GM19023 (cell line): ENCODE measurements around the gene SS18L1.

Source experiments
- ATAC-seq: cut with Tn5 transposase; IDR thresholded peaks from one replicate; pipeline ENCODE4 v1.9.1; 2021; ENCODE audit warnings: mild to moderate bottlenecking, moderate library complexity; ENCODE audit not compliant: unreplicated experiment

Gene SS18L1

DNA sequence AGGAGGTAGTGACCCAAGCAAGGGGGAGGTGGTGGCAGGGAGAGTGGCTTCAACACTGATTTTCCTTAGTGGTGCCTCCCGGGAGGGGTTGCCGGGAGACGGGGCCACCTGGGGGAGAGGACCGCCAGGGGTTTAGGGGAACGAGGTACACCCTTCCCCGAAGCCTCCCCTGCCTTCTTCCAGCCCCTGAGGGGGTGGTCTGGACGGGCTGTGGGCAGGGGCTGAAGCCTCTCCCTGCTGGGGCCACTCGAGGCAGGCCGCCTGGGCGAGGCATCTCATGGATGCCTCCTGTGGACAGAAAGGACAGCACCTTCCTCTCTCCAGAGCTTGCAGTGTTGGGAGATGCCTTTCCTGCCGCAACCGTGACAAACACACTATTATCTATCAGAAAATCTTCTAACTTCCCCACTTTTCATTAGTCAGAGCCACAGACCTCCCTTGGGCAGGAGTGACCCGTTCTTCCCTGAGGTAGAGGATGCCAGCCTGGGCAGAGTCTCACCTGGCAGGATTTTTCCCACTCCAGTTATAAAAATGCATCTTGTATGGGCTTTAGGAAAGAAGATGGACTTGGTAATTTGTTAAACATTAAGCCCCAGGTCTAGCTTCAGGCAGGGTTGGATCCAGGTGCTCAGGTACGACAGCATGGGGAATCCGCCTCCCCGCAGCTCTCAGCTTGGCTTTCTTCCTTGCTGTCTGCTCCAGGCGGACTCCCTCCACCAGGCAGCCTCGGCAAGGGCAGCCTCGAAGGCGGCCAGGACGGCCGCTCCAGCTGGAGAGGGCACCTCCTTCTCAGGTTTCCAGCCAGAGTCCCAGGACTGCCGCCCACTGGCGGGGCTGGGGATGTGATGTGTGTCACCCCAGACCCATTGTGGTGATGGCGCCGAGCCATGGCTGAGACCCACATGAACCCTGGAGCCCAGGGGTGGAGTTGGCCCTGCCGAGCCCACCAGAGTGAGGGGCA lies 65.5 kb downstream of the SS18L1 start:
- no peak for ATAC-seq

DNA sequence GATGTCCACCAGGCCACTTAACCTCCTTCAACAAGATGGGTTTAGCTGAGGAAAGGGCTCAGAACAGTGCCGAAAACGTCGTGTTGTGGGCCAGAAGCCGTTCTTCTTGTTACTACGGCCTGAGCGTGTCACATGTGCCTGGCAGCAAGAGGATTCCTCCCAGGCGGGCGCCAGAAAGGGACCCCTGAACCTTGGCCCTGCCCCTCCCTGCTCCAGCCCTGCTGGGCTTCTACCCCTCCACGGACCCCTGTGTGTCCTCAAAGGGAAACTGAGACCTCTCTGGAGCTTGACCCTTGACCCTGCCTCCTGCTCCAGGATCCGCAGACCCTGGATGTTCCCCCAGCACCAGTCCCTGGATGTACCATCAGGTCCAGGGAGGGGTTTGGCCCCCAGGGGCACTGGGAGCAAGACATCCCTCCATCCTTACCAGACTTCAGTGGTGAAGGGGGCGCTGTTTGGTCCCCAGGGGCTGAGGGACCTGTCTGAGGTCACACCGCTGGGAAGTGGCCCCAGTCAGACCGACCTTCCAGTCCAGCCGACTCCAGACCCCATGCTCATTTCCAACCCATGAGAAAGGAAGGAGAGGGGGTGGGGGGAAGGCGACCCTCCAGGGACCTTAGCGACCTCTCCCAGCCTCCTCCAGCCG lies 66.4 kb downstream of the SS18L1 start:
- ATAC-seq: no peak

DNA sequence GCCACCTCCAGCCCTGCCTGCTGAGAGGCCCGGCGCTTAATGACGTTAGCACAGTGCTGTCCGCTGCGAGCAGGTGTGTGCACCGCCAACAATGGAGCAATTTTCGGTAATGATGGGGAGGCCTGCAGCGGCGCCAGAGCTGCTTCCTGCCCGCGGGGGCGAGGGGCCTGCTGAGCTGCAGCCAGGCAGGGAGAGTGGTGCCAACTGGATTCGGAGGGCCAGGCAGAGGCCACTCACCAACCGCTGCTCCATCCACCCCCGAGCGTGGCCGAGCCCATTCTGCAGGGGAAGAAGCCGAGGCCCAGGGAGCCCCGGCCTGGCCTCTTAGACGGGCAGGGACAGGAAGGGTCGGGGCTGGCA lies 66.9 kb downstream of the SS18L1 start:
- no peak for ATAC-seq

DNA sequence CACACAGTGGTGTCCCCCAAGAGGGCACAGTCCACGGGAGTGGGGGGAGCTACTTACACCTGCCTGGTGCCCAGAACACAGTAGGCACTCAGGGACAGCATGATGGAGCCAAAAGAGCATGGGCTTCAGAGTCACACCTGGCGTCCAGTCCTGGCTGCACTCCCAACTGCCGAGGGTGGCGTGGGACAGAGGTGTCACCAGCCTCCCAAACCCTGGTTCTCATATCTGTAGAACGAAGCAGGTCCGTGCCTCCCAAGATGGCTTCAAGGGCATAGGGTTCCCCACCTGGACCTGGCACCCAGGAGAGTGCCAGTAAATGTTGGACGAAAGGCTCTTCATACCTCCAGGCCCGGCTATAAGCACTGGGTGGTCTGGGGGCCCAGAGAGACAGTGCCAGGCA lies 67.6 kb downstream of the SS18L1 start:
- ATAC-seq: no peak

DNA sequence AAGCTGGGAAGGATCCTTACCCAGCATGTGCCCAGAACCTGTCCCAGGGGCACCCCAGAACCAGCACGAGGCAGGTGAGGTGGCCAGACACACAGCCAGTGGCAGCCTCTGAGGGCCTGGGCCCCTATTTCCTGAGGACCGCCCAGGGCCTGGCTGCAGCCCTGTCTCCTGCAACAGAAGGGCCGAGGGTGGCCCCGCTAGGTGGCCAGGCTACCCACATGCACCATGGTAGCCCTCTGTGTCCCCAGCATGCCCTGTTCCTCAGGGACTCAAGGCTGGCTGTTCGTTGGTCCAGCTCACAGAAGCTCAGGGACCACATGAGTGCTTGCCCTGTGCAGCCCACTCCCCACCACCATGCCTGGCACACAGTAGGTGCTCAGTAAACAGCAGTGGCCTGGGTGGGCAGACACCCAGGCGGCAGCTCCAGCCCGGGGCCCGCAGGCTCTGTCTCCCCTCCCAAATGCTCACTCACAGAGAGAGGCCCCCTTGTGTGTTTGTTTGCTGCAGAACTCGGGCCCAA lies 68.3 kb downstream of the SS18L1 start:
- ATAC-seq: no peak

DNA sequence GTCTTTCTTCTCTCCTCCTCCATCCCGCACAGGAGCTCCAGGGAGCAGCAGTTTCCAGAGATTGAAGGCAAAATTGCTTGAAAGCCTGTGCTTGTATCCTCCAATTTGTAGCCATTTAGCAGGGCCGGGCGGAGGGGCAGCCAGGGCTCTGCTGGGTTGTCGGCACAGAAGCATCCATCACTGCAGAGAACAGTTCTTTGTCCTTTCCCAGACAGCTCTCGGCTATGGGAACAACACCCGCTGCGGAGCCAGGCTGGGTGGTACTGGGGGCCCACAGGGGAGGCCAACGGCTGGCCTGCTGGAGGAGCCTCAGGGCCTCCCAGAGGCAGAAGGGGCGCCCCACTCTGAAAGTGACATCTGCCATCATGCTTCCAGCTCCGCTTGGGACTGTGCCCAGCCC lies 68.7 kb downstream of the SS18L1 start:
- ATAC-seq: no peak

DNA sequence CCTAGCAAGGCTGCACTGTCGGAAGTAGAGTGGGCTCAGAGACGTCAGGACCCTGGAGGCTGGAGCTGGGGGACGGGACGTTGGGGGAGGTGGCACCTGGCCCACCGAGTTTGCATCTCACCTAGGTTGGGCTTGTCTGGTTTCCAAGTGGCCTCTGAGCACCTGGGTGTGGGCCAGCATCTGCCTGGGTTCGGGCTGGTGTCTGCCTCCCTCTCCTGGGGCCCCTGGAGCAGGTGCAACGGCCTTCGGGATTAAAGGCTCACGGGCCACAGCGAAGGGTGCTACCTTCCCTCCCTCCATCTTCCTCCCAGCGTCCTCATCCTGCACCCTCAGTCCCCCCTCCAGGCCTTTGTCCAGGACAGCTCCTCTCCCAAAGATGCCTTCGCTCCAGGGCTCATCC lies 70.5 kb downstream of the SS18L1 start:
- no peak for ATAC-seq

DNA sequence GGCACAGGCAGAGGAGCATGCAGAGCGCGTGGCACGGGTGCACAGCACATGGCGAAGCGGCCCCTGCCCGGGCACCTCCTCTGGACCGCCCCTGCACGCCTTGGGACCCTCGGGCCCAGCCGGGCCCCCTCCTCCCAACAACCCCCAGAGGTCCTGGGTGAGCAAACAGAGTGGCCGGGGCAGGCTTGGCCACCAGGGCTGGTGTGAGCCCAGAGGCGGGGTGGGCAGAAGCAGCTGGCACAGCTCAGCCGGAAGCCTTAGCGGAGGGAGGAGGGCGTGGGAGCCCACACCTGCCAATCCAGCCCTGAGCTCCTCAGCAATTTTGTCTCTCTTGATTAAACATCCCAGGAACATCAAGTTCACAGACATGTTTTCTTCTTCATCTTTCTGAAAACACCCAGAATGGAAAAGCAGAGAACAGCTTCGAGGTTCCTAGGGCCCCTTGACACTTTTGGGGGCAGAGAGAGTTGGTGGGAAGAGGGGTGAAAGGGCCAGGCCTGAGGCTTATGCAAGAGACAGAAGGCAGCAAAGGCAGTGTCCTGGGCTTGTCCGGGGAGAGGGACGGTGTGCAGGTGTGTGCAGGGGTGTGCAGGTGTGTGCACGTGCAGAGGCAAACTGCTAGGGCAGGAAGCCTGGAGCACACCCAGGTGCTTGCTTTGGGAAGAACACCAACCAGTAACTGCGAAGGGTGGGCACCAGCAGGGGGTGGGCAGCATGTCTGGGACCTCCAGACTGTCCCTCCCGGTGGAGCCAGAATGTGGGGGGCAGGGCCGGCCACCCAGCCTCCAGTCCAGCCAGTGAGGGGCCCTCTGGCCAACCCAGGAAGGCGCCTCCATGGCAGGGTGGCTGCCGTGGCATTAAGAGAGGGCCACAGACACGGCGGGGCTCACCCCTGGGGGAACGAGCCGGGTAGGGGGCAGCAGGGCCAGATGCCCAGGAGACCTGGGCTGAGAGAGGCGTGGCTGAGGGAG lies 71.7 kb downstream of the SS18L1 start:
- no peak for ATAC-seq

DNA sequence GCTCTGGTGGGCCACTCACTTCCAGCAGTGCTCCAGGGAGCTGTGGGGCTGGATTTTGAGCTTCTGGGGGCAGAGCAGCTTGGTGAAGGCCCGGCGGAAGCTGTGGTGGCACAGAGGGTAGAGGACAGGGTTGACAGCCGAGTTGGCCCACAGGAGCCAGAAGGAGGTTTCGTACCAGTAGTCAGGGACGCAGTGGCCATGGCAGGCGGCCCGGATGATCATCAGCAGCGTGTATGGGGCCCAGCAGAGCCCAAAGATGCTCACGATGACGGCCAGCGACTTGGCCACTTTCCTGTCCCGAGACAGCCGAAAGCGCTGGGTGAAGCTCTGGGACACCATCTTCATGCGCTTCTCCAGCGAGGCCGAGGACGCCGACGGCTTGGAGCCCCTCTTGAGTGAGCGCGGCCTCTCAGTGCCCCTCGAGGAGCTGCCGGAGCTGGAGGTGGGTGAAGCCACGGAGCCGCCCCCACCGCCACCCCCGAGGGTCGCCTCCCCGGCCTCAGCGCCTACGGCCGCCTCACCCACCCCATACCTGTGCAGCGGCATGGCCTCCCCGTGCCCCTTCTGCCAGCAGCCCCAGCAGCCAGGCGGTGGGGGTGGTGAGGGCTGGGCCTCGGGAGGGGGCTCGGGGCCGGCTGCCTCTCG lies 72.5 kb downstream of the SS18L1 start:
- no peak for ATAC-seq

DNA sequence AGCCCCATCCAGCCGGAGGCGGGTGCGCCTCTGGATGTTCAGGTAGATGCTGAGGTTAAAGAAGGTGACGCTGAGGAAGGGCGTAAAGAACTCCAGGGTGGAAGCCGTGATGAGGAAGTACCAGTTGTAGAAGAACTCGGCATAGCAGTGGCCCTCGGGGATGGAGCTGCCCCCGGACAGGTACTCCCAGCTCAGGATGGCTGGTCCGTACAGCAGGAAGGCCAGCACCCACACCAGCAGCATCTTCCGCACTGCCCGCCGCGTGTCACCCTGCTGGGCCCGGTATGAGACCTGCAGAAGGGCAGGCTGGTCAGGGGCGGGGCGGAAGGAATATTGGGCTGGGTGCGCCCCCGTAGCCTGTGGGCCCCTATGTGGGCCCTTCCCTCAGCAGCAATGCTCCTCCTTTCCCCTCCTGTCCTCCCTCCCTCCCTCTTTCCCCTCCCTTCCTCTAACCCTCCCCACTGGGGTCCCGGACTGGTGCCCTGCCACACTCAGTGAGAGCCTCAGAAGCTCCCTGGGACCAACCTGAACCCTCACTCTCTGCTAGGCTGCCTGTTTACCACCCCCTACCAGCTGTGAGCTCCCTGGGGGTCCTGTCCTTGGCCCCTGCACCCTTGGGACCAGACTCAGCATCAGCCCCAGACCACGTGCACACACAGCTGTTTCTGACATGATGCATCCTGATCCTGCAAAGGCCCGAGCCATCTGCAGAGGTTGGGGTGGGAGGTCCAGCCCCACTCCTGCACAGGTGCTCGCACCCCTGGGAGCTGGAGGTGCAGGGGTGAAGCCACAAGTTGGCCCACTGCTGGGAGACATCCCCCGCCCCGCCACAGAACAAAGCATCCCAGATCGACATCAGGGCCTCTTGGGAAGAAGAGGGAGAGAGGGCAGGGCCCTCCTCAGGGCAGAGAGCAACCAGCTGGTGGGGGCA lies 73.3 kb downstream of the SS18L1 start:
- ATAC-seq: no peak

DNA sequence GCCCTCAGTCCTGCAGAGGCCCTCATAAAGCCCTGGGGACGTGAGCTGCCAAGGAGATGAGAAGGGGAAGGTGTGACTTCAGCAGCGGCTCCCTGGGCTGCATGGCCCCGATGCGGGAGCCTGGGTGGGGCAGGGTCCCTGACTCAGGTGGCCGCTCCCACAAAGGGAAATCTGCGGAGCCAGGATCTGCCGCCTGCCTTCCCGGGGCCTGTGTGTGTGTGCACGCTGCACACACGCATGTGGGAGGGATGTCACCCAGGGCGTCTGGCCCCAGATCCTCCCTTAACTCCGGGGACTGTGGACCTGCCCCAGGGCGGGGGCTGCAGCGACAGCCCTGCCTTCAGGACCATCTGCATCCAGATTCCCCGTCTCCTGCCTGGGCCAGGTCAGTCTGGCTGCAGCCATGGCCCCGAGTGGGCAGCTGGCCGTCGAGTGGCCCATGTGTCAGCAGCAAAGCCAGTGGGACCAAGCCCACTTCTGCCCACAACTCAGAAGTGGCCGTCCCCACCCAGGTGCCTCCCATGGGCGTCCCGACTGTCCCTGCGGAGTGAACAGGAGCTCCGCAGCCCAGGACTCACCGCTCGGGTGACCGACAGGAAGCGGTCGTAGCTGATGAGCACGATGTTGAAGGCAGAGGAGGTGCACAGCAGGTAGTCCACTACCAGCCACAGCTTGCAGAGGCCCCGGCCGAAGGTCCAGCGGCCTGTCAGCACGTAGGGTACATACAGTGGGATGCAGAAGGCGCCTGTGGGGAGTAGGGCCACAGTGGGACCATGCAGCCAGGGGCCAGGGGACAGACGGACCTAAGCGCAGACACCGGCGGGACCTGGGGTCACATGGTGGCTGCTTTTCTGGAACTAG lies 74.6 kb downstream of the SS18L1 start:
- ATAC-seq: no peak

DNA sequence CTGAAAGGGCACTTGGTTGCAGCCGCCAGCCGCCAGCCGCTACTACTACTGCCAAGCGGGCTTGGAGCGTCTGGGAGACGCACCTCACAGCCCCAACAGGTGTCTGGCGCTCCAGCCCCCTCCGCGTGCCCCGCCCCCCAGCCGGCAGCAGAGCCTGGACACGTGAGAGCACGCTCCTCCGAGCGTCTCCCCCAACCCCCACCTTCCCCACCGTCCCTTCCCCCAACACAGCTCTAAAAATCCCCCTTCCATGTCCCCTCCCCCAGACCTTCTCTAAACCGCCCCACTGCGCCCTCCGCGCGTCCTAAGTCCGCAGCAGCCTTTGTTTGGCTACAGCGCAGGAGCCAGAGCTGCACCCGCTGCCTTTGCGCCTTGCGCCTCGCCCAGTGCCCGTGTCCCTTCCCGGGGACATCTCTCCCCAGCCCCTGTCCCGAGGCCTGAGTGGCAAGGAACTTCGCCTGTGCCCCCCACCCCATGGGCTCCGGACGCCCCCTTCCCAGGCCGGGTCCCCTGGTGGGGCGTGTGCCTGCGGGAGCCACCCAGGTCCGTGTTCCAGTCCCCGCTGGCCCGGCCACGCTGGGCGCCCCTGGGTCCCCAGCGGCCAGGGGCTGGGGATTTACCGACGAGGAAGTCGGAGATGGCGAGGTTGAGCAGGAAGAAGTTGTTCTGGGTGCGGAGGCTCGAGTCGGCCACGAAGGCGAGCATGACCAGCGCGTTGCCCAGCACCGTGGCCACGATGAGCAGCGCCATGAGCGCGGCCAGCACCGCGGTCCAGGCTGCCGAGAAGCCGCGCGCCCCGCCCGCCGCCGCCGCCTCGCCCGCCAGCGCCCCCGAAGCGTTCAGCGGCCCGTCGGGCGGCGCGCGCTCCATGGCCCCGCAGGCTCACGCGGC lies 75.8 kb downstream of the SS18L1 start:
- no peak for ATAC-seq

DNA sequence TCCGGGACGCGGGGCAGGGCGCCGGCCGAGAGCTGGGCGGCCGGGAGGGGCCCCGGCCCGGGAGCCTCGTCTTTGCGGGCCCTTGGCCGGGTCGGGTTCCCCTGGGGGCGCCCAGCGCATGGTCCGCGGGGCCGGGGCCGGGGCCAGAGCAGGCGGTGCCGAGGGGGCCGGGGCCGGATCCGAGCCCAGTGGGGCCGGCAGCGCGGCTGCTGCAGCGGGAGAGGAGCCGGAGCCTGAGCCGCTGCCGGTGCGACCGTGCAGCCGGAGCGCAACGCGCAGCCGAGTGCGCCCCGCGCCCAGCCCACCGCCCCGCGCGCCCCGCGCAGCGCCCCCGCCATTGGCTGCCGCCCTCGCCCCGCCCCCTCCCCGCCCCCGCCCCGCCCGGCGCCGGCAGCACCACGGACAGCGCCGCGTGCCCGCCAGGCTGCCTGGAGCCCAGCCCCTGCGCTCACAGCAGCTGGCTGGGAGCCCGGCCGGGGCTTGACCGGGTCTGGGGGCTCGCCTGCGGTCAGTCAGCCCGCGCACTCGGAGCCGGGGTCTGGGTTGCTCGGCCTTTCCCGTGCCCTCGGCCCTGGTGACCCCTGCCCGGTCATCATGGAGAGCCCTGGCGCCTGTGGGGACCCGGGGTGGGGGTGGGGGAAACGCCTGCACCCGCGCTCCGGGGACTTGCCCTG lies 76.6 kb downstream of the SS18L1 start, which contains the start of gene HRH3:
Gene HRH3, minus strand, starts transcription at position 287 of the 674 bp plus-strand sequence. CDS start 308 bp downstream, outside the sequence.
- no peak for ATAC-seq

DNA sequence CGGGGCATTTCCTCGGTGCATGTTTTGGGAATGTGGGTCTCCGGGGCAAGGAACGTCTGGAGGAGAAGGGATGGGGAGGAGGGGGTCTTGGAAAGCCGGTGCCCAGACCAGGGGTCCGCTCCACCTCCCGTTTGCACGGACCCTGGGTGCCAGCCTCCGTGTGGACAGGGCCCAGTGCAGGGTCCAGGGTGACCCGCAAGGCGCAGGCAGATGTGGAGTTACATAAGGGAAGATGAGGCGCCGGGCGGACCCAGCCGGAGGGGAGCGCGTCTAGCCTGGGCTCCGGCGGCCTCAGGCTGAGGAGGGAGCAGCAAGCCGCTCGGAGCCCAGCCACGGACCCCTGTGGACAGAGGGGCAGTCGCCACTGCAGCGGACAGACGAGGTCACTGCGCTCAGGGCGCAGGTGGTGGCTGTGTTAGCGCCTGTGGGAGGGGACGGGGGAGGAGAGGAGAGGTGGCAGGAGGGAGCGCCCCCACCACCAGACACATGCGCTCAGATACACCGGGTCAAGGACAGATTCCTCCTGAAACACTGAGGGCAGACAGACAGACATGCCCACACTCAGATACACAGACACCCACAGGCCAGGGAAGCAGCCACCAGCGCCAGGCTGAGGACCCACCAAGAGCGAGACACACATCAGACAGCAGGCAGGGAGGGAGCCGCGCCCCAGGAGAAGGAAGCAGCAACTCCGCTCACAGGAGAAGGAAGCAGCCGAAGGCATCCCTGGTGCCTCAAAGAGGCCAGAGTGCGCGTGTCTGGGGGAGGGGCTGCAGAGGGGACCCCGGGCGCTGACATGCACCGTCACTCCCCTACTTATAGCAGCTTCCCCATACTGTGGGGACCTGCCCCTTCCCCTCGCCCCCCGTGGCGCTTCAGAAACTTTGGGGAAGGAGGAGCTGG lies 77.3 kb downstream of the SS18L1 start:
- no peak for ATAC-seq

DNA sequence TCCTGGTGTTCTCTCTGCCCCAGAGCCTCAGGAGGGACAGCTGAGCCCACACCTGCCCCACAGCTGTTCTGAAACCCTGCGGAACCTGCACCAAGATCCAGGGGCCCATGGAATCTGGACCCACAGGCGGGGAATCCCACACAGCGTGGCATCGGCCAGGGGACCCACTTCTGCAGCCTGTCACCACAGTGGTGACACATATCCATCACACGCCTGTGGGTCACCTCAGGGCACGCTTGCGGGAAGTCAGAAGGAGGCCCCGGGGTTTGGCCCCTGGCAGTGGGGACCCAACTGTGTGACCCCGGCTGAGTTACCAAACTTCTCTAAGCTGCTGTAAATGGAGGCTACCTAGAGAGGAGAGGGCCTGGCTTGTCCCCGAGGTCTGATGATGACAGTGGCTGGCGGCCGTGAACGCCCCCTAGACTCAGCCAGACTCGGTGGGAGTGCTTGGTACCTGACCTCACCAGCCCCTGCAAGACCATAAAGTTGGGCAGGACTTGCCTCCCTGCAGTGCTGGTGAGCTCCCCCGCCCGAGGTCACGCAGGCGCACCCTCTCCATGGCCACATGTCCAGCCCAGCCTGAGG lies 78.8 kb downstream of the SS18L1 start:
- no peak for ATAC-seq
